ENCODE measurements around the gene TNFRSF25. TPM values are rescaled to one million over a fixed set of nuclear protein-coding genes. Genes with fewer than 3 reads are reported as not detected.

Gene TNFRSF25
- polyA plus RNA-seq, 1 of the 3 experiments (the other 2 are of a cell fraction) = 20.8 TPM

DNA sequence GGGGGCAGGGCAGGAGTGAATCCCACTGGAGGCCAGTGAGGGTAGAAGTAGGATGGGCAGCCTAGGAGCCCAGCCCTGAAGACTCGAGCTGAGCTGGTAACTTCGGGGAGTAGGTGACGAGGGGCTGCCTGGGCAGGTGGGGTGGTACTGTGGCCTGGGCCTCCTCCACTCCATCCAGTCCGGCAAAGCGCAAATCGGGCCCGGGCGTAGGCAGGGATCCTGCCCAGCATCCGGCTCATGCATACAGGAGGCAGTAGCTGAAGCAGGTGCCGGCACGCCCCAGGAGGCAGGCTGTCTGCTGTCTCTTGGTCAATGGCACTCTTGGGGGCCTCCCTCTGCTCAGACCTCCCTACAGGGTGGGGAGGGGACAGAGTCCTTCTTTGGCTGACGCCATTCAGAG, 1.3 kb upstream of the TNFRSF25 start (continued):
- TF ChIP-seq, protein P1, sequence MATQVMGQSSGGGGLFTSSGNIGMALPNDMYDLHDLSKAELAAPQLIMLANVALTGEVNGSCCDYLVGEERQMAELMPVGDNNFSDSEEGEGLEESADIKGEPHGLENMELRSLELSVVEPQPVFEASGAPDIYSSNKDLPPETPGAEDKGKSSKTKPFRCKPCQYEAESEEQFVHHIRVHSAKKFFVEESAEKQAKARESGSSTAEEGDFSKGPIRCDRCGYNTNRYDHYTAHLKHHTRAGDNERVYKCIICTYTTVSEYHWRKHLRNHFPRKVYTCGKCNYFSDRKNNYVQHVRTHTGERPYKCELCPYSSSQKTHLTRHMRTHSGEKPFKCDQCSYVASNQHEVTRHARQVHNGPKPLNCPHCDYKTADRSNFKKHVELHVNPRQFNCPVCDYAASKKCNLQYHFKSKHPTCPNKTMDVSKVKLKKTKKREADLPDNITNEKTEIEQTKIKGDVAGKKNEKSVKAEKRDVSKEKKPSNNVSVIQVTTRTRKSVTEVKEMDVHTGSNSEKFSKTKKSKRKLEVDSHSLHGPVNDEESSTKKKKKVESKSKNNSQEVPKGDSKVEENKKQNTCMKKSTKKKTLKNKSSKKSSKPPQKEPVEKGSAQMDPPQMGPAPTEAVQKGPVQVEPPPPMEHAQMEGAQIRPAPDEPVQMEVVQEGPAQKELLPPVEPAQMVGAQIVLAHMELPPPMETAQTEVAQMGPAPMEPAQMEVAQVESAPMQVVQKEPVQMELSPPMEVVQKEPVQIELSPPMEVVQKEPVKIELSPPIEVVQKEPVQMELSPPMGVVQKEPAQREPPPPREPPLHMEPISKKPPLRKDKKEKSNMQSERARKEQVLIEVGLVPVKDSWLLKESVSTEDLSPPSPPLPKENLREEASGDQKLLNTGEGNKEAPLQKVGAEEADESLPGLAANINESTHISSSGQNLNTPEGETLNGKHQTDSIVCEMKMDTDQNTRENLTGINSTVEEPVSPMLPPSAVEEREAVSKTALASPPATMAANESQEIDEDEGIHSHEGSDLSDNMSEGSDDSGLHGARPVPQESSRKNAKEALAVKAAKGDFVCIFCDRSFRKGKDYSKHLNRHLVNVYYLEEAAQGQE (IDR thresholded peaks at IDR 0.05; ENCODE audit: low read depth, low read length) = no peak

DNA sequence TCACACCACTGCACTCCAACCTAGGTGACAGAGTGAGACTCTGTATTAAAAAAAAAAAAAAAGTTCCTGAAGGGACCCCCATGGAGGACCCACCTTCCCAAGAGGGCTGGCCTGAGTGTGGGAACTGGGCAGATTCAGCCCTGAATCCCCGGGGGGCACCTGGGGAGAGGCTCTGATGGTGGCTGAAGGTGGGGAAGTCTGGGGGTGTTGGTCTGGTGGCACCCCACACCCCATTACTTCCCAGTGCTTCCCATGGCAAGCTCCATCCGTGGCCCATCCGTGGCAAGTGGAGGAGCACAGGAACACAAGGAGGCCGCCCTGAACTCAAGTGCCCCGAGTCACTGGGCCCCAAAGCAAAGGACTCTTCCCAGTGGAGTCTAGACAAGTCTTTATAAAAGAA, 778 bp upstream of the TNFRSF25 start:
- Histone ChIP-seq H4K20me1 (ENCODE audit: insufficient read depth) (no peaks in the 10 kb centered on the region), H3K4me2 (no peak overlapping the region), H3K27ac (ENCODE audit: low read depth in 2 of 2, low read length in 1 of 2) (no peak overlapping the region), H3K9me2 (no peaks in the 10 kb centered on the region), H3K27me3 (ENCODE audit: insufficient read depth) (no peaks in the 10 kb centered on the region), H3K9ac (no peak overlapping the region), H3K4me1 (ENCODE audit: control insufficient read depth in 1 of 2, insufficient read depth in 2 of 2, low read depth in 1 of 2, low read length in 1 of 2) (no peaks in the 10 kb centered on the region), H3K9me3 (no peaks in the 10 kb centered on the region), H3K36me3 (replicated peaks in 1 of 2; ENCODE audit: control insufficient read depth in 1 of 2, insufficient read depth in 2 of 2, low read length in 1 of 2) (peaks cover 0 to 45% of the 10 kb centered on the region in 2 experiments), H3K4me3 (ENCODE audit: low read depth in 2 of 2, low read length in 1 of 2) (no peak overlapping the region), H3K79me2 (ENCODE audit: insufficient read depth) (no peaks in the 10 kb centered on the region), H2AFZ (ENCODE audit: low read depth) (no peak overlapping the region), H3F3A (replicated peaks; ENCODE audit: insufficient read depth) (no peaks in the 10 kb centered on the region)
- ChIA-PET POLR2A (no interaction called here), CTCF (interaction anchor here (0.9 to 4.2 kb wide), 4 partner anchors 10 to 53 kb away, joined by 3 to 12 read pairs (median 8); no protein-coding TSS in a partner anchor)
- 86% methylated on average over 2 of the region's 5 CpGs for WGBS (ENCODE audit: low lambda C conversion rate)
- no peak for TF ChIP-seq TCF12 (IDR thresholded peaks at IDR 0.05)
- no peak for TF ChIP-seq FOXM1 (IDR thresholded peaks at IDR 0.05; ENCODE audit: low read depth)
- TF ChIP-seq, protein P2, sequence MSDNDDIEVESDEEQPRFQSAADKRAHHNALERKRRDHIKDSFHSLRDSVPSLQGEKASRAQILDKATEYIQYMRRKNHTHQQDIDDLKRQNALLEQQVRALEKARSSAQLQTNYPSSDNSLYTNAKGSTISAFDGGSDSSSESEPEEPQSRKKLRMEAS (IDR thresholded peaks at IDR 0.05; ENCODE audit: low read depth) = no peak
- TF ChIP-seq, protein P3, sequence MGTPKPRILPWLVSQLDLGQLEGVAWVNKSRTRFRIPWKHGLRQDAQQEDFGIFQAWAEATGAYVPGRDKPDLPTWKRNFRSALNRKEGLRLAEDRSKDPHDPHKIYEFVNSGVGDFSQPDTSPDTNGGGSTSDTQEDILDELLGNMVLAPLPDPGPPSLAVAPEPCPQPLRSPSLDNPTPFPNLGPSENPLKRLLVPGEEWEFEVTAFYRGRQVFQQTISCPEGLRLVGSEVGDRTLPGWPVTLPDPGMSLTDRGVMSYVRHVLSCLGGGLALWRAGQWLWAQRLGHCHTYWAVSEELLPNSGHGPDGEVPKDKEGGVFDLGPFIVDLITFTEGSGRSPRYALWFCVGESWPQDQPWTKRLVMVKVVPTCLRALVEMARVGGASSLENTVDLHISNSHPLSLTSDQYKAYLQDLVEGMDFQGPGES (IDR thresholded peaks at IDR 0.05; ENCODE audit: low read depth, low read length) = no peak
- TF ChIP-seq, protein P4, sequence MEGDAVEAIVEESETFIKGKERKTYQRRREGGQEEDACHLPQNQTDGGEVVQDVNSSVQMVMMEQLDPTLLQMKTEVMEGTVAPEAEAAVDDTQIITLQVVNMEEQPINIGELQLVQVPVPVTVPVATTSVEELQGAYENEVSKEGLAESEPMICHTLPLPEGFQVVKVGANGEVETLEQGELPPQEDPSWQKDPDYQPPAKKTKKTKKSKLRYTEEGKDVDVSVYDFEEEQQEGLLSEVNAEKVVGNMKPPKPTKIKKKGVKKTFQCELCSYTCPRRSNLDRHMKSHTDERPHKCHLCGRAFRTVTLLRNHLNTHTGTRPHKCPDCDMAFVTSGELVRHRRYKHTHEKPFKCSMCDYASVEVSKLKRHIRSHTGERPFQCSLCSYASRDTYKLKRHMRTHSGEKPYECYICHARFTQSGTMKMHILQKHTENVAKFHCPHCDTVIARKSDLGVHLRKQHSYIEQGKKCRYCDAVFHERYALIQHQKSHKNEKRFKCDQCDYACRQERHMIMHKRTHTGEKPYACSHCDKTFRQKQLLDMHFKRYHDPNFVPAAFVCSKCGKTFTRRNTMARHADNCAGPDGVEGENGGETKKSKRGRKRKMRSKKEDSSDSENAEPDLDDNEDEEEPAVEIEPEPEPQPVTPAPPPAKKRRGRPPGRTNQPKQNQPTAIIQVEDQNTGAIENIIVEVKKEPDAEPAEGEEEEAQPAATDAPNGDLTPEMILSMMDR (IDR thresholded peaks at IDR 0.05) = no peak
- no peak for TF ChIP-seq EP300 (IDR thresholded peaks at IDR 0.05; ENCODE audit: borderline replicate concordance in 1 of 2, low read depth in 1 of 2, low read length in 1 of 2)
- no peak for TF ChIP-seq SMC3 (IDR thresholded peaks at IDR 0.05; ENCODE audit: low read depth, low read length)
- TF ChIP-seq SIN3A (IDR thresholded peaks at IDR 0.05; ENCODE audit: borderline replicate concordance, low read depth, low read length) = no peak
- TF ChIP-seq RAD21 (IDR thresholded peaks at IDR 0.05; ENCODE audit: low read length) = no peak
- TF ChIP-seq NFIC (IDR thresholded peaks at IDR 0.05; ENCODE audit: borderline replicate concordance) = no peak
- no peak for TF ChIP-seq NRF1 (IDR thresholded peaks at IDR 0.05; ENCODE audit: low read depth, low read length)
- TF ChIP-seq, protein P5, sequence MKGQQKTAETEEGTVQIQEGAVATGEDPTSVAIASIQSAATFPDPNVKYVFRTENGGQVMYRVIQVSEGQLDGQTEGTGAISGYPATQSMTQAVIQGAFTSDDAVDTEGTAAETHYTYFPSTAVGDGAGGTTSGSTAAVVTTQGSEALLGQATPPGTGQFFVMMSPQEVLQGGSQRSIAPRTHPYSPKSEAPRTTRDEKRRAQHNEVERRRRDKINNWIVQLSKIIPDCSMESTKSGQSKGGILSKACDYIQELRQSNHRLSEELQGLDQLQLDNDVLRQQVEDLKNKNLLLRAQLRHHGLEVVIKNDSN (IDR thresholded peaks at IDR 0.05; ENCODE audit: borderline replicate concordance, low read depth) = no peak
- no peak for TF ChIP-seq RFX5 (IDR thresholded peaks at IDR 0.05; ENCODE audit: low read length)
- TF ChIP-seq CHD2 (IDR thresholded peaks at IDR 0.05; ENCODE audit: low read length, partially characterized antibody) = no peak
- no peak for TF ChIP-seq TEAD4 (IDR thresholded peaks at IDR 0.05; ENCODE audit: borderline replicate concordance, insufficient read depth)
- TF ChIP-seq ELF1 (IDR thresholded peaks at IDR 0.05) = no peak
- TF ChIP-seq JUND (IDR thresholded peaks at IDR 0.05) = no peak
- no peak for DNase-seq
